NCI-H1436 (cell line): ENCODE results near the gene CDK5R1.
"Not testable (repeated sequence)": the region's sequence is repeated elsewhere in the genome, so short reads cannot be mapped to it uniquely, and the experiment has no call there.

Source experiments
- DNase-seq: peaks from one replicate; lab custom pipeline; 2025; lab: John Stamatoyannopoulos, UW

CDK5R1 gene

GRCh38 chr17:32486701-32487472 lies at the start of gene CDK5R1:
Gene CDK5R1, plus strand, starts transcription at chr17:32486993. Its CDS starts 628 bp downstream, at chr17:32487621.
- peak; percentile 60 for DNase-seq

DNA sequence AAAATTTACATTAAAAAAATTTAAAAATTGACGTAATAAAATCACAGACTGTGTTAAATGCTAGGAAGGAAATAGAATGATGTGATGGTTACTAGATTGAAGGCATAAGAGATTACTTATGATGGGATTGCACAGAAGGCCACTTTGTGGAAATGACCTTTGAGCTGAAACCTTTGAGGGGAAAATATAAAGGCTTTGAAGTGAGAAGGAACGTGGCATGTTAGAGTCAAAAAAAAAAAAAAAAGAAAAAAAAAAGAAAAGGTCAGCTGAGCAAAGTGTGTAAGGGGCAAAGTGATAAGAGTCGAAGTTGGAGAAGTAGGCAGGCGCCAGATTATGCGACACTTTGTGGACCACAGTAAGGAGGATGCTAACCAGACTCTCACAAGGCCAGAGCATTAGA lies 46.1 kb upstream of the CDK5R1 start:
- DNase-seq, result no peak

DNA sequence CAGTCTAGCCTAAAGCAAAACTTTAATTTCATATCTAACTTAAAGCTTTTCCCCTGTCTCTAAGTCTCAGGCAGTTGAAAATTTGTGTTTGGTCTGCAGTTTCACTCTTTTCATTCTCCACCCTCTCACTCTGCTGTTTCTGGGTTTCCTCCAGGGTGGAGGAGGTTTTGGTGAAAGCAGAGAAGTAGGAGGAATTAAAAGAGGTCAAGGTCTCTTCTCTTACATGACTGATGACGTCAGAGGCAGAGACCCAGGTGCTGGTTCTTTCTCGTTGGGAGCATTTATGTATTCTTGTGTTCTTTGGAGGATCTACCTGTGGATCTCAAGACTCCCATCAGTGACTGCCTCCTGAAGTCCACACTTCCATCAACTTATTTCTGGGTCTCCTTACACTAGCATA lies 44.9 kb upstream of the CDK5R1 start:
- no peak for DNase-seq

- no peak for DNase-seq
Observed at GRCh38 chr17:32443827-32444300, 42.9 kb upstream of the CDK5R1 start.

- peak; percentile 100 for DNase-seq
Observed at GRCh38 chr17:32444301-32445073, 42.3 kb upstream of the CDK5R1 start, which contains the start of gene PSMD11. Gene PSMD11, plus strand, starts transcription at chr17:32444510. Its CDS starts 14 bp downstream, at chr17:32444524.

DNA sequence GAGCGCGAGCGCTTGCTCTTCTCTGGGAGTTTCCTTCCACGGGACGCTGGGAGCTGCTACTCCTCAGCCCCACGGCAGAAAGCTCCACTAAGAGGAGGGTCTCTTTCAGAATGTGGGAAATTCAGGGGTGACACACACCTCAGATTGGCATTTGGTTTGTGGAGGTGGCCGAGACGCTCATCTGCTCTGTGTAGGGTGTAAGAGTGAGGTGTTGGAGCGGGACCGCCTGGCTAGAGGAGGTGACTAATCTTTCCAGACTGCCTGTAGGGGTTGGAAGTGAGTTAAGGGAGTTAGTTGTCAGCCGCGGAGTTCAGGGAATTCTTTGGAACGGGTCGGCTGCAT lies 41.7 kb upstream of the CDK5R1 start:
- DNase-seq, result no peak

- no peak for DNase-seq
Observed at GRCh38 chr17:32445497-32445896, 41.3 kb upstream of the CDK5R1 start.

GRCh38 chr17:32445971-32446370 lies 40.8 kb upstream of the CDK5R1 start:
- DNase-seq, result no peak

- no peak for DNase-seq
Observed at GRCh38 chr17:32446949-32447348, 39.8 kb upstream of the CDK5R1 start.

DNA sequence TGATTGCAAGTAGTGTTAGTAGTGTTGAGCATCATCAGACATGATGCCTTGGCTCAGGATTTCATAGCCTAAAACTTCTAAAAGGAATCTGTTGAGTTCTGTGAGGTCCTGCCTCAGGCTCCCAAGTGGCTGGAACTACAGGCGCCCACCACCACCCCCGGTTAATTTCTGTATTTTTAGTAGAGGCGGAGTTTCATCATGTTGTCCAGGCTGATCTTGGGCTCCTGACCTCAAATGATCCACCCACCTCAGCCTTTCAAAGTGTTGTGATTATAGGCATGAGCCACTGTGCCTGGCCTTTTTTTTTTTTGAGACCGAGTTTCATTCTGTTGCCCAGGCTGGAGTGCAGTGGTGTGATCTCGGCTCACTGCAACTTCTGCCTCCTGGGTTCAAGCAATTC lies 36.8 kb upstream of the CDK5R1 start:
- no peak for DNase-seq

- DNase-seq, result not testable (repeated sequence)
Observed at GRCh38 chr17:32450379-32450778, 36.4 kb upstream of the CDK5R1 start.

- no peak for DNase-seq
Observed at GRCh38 chr17:32451879-32452278, 34.9 kb upstream of the CDK5R1 start.

DNA sequence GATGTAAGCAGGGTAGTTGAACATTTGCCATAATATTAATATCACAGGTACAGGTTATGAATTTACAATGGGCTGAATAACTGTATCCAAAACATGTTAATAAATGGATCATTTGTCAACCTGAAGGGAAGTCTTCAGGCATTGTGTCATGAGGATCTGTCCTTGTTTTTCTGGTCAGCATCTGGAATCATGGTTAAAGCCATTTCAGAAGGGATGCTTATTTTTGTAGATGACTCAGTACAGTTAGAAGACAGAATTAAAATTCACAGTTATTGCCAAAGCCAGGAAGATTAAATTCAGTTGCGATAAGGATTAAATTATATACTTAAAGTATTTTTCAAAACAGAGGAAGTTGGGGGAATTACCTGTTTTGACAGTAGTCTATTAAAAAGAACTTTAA lies 34.5 kb upstream of the CDK5R1 start:
- no peak for DNase-seq

DNA sequence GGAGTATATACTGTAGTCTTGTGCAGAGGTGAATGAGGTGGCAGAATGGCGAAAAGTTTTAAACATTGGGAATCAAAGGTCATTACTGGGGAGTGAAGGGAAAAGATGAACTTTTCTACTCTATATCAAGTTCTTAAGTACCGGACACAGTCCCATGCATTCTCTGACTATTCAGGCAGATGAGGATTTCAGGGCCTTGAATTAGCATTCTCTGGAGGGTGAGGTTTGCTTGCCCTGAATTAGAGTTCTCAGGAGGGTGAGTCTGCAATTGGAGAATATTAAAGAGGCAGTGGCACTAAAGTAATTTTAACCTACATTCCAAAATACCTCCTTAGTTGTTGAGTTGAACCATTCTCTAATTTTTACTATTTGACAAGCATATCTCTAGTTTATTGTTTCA lies 33.4 kb upstream of the CDK5R1 start:
- no peak for DNase-seq

- DNase-seq, result no peak
Observed at GRCh38 chr17:32458371-32458770, 28.4 kb upstream of the CDK5R1 start.

- no peak for DNase-seq
Observed at GRCh38 chr17:32460054-32460453, 26.7 kb upstream of the CDK5R1 start.

DNA sequence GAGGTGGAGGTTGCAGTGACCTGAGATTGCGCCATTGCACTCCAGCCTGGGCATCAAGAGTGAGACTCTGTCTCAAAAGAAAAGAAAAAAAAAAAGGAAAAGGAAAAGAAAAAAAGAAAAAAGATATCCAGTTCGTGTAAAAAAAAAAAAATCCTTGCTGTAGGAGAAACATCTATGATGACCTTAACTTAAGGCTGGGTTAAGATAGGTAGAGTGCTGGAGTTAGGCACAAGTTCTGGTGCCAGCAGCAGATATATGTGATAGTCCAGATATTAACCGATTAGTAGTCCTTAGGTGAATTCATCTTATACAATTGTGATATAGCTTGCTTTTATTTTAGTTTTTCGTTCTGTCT lies 25.3 kb upstream of the CDK5R1 start:
- no peak for DNase-seq

GRCh38 chr17:32461853-32462617 lies 24.8 kb upstream of the CDK5R1 start:
- DNase-seq, result peak; percentile 70

DNA sequence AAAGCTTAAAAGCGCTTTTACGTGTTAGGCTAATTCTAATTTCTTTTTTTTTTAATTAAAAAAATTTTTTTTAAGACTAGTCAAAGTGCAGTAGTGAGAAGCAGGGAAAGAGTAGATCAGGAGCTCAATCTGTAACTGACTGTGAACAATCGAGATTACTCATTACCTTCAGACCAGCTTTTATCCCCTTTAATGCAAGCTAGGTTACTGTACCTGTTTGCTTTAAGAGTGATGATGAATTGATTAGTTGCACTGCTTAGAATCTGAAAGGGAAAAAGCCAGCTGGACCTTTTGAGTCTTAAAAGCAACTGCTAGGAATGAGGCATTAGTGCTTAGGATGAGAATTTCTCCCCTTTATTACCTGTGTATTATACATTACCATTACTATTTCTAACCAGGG lies 23.5 kb upstream of the CDK5R1 start:
- DNase-seq, result no peak

- DNase-seq, result no peak
Observed at GRCh38 chr17:32464374-32464773, 22.4 kb upstream of the CDK5R1 start.

DNA sequence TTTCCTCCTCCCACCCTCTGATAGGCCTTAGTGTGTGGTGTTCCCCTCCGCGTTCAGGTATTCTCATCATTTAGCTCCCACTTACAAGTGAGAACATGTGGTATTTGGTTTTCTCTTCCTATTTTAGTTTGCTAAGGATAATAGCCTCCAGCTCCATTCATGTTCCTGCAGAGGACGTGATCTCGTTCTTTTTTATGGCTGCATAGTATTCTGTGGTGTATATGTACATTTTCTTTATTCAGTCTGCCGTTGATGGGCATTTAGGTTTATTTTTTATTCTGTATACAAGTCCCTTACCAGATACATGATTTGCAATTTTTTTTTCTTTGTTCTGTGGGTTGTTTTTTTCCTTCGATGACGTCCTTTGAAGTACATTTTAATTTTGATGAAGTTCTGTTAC lies 18.8 kb upstream of the CDK5R1 start:
- DNase-seq, result no peak

GRCh38 chr17:32470405-32471167 lies 16.2 kb upstream of the CDK5R1 start:
- DNase-seq, result no peak
